Activated T-cell treated with anti-CD3 and anti-CD28 coated beads for 4 hours (primary cell): ENCODE data around the gene NSMCE4A.
"Not testable (repeated sequence)": the region's sequence is repeated elsewhere in the genome, so short reads cannot be mapped to it uniquely, and the experiment has no call there.

Experiments used
- DNase-seq: peaks from one replicate; pipeline ENCODE4 v3.0.0-alpha.2; 2020

The NSMCE4A gene, protein sequence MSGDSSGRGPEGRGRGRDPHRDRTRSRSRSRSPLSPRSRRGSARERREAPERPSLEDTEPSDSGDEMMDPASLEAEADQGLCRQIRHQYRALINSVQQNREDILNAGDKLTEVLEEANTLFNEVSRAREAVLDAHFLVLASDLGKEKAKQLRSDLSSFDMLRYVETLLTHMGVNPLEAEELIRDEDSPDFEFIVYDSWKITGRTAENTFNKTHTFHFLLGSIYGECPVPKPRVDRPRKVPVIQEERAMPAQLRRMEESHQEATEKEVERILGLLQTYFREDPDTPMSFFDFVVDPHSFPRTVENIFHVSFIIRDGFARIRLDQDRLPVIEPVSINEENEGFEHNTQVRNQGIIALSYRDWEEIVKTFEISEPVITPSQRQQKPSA

DNA sequence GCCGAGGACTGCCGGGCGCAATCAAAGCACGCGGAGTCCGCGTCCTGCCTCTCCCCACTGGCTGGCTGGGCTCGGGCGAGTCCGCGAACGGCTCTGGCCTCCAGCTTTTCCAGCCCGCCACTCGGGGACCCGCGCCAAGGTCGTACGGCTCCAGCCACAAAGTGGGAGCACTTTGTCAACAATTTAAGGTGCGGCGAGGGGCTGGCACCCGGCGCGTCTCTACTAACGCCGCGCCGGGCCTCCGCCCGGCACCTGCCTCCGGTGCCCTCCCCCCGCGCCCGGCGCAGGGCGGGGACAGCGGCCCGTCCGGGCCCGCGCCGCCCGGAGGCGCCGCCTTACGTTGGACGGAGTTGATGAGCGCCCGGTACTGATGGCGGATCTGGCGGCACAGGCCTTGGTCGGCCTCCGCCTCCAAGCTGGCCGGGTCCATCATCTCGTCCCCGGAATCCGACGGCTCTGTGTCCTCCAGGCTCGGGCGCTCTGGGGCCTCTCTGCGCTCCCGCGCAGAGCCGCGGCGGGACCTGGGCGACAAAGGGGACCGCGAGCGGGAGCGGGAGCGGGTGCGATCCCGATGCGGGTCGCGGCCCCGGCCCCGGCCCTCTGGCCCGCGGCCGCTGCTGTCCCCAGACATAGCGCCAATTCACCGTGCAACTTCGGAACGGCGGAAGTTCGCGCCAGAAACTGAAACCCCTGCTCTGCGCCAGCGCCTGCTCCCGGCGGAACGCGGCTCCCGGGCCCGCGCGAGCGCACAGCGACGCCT, at the start of gene NSMCE4A:
TSS of gene NSMCE4A (minus strand) at position 683 of the 760 bp plus-strand sequence. CDS start at position 631, 52 bp downstream.
- DNase-seq = peak; percentile 58

DNA sequence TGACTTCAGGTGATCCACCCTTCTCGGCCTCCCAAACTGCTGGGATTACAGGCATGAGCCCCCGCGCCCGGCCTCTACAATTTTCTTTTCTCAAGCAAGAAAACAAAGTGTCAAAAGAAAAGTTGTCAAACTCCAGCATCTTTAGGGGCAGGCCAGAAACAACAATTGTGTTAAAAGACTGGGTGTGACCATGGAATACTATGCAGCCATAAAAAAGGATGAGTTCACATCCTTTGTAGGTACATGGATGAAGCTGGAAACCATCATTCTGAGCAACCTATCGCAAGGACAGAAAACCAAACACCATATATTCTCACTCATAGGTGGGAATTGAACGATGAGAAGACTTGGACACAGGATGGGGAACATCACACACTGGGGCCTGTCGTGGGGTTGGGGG, 48.2 kb upstream of the NSMCE4A start:
- not testable (repeated sequence) for DNase-seq

DNA sequence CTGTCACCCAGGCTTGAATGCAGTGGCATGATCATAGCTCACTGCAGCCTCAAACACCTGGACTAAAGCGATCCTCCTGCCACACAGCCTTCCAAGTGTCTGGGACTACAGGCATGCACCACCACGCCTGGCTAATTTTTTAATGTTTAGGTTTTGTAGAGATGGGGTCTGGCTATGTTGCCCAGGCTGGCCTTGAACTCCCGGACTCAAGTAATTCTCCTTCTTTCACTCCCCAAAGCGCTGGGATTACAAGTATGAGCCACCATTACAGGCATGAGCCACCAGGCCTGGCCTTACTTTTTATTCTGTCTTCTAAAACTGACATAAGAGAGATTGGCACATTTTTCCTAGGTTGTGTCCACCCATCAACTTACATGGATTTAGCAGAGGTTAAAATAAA, 47.3 kb upstream of the NSMCE4A start:
- no peak for DNase-seq

DNA sequence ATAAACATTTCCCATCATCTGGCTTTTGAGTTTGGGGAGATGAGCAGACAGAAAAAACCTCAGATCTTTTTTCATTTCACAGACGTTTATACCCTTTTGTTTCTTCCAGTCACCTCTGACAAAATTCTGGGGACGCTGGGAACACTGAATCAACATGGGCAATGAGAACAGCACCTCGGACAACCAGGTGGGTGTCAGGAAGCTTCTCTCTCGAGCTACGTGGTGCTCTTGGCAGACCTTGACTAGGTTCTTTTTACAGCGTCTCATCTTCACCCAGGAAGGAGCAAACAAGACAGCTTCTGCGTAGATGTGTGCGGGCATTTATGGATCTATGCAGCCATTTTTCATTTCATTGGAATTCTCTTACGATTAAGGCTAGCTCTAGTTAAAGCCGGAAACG, 46.8 kb upstream of the NSMCE4A start:
- DNase-seq = no peak

DNA sequence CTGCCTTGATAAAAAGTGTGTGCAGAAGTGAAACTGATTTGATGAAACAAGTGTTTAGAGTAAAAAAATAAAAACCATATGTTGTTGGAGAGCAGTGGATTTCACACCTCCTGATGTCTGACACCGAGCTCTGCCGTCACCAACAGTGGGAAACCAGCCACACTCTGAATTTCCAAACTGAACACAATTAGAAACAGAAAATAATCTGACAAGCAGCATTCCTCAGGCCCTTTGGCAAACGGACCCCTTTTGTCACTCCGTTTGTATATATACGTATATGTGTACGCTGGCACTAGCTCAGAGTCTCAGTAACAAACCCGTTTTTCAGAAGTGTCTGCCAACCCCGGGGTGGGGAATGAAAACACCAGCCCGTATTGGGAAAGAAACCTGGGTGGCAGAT, 46.4 kb upstream of the NSMCE4A start:
- DNase-seq = no peak

DNA sequence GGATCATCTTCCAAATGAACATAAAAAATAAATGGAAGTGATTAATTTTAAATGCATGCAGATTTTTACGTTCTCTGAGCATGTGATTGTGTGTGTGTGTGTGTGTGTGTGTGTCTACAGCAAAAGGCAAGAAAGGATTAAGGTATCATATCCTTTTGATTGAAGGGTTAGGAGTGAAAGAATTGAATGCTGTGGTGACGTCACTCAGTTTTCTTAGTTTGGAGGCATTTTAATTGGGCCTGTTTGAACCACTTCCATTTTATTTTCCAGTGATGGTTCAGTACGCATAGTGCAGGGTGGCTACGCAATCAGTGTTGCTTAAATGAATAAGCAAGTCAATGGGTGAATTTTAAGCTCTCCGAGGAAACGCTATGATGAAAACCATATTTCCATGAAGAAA, 45.2 kb upstream of the NSMCE4A start:
- DNase-seq = no peak

DNA sequence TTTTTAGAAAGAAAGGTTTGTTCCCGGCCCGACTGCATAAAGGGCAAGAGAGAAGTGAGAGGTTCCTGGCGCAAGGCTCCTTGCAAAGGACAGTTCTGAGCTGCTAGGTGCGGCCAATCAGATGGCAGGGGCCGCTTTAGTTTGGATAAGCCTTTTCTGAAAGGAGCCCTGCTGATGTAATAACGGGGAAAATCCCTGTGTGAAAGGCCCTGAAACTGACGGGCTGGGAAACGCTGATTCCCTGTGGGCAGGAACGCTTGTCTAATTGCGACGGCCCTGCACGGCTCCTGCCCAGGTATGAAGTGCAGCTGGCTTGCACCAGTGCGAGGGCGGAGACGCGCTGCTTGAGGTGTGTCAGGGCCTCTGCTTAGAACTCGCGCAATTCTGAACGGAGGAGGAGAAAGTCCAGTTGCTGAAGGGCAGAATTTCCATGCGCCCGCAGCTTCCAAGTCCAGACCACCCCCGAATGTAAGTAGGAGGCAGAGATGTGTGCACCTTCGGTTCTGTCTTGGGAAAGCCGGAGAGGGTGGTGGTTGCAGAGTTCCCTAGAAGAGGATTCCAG, 44.5 kb upstream of the NSMCE4A start:
- DNase-seq = no peak

DNA sequence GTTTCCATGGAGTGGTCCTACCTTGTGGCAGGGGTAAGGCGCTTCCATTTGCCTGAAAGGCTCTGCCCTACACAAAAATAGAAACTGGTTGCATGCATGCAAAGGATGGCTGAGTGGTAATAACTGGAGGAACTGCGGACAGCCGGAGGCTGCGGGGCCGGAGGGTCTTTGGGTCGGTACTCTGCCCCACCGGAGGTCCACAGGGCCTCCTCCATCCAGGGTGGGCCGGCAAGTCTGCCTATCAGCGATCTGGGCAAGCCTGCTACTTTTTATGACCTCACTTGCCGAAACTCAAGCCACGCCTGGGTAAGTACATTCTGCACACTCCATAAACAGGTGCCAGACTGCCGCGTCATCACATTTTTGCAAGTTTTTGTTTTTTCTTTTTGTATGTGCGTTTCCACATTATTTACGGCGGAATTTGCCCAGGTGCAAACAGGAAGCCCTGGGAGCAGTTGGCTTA, 44.0 kb upstream of the NSMCE4A start:
- DNase-seq = no peak

DNA sequence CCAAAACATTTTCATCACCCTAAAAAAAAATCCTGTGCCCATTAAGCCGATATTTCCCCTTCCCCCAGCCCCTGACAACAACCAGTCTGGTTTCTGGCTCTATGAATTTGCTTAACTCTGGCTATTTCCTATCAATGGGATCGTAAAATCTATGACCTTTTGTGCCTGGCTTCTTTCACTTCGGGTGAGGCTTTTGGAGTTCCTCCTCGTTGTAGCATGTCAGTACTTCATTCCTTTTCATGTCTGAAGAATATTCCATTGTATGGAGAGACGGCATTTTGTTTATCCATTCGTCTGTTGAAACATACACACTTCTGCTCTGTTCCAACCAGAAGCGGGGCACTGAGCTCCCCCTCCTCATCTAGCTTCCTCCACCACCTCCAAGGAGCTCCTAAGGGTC, 43.5 kb upstream of the NSMCE4A start:
- DNase-seq = no peak

DNA sequence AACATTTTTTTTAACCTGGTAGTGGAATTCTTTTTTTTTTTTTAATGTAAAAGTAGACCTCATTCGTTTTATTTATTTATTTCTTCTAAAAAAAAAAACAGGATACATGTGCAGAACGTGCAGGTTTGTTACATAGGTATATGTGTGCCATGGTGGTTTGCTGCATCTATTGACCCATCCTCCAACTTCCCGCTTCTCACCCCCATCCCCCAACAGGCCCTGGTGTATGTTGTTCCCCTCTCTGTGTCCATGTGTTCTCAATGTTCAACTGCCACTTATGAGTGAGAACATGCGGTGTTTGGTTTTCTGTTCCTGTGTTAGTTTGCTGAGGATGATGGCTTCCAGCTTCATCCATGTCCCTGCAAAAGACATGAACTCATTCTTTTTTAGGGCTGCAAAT, 42.9 kb upstream of the NSMCE4A start:
- DNase-seq = not testable (repeated sequence)

DNA sequence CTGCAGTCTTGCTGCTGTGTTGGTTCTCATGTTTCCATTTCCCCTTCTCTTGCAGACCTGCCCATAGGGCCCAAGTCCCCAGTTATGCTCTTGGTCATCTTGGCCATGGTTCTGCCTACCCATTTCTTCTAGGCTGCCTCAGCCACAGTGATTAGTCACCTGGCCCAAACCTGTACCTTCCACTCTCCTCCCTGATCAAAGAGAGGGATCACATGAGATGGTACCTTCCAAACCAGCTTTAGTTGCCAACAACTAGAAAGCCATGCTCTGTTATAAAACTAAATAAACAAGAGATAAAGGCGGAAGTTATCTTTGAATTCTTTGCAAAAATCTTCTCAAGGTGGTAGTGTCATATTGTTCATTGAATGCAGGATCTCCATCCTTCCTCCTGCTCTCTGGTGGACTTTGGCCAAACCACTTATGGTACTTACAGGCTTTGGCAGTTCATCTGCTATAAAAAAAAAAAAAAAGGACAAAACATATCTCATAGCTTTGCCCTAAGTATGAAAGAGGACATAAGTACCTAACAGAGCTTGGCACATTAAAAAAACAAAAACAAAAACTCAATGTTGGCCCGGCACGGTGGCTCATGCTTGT, 39.7 kb upstream of the NSMCE4A start:
- DNase-seq = no peak

DNA sequence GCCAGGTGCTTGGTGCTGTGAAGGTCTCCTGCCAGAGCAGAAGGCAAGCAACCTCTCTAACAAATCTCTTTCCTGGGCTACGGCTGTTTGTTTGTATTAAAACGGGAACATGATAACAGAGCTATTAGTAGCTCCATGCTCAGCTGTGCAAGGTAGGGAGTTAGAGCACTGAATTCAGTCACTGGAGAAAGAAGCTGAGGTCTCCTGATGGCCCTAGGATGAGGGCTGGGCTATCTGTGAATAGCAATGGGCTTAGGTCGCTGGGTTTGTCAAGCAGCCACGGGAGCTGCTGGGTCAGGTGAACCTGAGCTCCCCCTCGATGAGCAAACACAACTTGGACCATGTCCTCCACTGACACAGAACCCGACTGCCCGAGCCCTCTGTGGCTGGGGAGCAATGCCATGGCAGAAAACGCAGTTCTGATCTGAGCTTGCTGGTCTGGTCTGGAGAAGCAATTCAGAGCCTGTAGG, 38.3 kb upstream of the NSMCE4A start:
- no peak for DNase-seq

DNA sequence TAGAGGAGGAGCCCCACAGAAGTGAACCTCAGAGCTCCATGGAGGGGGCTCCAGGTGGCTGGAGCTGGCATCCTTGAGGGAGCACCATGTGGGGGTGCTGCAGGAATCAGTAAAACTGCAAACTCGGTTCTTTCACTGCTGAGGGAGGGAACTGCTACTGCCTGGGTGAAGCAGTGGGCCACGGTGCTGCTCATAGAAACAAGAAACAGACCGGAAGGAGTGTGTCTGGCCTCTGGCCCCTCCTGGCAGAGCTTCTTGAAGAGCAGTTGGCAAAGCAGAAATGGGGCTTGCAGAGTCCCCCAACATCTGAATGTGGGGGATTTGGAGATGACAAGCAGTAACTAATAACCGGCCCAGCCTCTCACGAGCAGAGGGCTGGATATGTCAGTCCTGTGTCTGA, 37.7 kb upstream of the NSMCE4A start:
- no peak for DNase-seq

DNA sequence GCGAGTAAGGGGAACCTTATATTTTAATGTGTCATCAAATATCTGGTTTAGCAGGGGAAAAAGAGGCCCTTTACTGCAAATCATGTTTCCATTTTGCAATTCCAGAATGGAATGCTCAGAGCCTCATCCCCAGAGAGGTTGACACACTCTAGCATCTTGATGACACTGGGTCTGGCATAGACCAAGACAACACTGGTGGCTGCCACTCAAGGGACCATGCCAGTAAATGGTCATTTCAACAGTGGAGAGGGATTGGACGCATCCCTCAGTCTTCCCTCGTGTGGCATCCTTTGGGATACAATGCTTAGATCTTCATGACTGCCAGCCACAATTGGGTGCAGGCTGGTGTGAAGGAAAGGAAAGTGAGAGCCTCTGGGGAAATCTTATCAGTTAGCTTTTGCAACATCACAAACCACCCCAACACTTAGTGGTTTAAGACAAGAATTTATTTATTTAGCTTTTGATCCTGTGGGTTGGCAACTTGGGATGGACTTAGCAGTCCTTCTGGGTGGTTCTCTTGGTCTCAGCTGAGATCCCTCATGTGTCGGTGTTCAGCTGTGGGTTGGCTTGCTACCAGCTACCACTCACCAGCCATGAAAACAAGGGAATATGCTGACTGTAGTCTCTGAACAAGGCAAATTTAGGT, 35.5 kb upstream of the NSMCE4A start:
- no peak for DNase-seq

DNA sequence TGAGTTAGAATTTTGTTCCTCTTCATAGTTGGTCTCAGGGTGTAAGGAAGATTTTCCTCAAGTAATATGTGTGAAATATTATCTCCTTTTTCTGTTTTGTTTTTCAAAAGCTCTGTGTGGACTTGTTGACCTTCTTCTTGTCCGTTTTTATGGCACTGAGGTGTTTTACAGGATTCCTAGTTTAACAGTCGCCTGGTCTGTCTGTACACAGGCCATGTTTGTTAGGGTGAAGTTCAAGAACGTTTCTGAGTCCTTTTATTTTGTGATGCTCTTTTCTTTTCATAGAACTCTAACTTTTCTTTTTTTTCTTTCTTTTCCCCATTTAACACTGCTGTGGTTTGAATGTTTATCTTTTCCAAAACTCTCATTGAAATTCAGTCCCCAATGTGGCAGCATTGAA, 32.4 kb upstream of the NSMCE4A start:
- no peak for DNase-seq

DNA sequence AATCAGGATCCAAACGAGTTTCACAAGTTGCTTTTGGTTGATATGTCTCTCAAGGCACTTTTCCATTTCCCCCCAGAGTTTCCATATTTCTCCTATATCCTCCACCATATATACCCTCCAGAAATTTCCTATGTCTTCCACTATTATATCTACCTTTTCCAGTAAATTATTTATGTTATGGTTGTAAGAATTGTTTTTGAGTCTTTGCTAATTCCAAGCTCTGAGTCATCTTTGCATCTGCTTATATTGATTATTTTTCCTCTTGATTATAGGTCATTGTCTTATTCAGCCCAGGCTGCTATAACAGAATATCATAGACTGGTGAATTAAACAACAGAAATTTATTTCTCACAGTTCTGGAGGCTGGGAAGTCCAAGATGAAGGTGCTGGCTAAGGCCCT, 26.7 kb upstream of the NSMCE4A start:
- no peak for DNase-seq

DNA sequence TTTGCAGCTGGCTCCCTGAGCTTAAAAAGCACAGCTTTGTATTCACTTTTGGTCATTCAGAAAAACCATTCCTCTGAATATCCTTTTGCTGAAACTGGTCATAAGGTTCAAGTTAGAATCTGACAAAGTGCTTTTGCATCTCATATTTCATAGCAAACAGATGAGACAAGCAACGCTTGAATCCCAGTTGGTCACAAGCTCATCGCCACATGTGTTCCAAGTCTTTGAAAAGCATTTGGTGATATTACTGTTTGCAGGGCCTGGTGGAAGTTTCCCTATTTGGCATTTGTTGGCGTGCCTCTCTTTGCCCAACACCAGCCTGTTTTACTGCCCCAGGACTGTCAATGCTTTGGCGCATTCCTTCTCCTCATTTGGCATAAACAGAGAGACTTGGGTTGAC, 24.3 kb upstream of the NSMCE4A start:
- DNase-seq = no peak

DNA sequence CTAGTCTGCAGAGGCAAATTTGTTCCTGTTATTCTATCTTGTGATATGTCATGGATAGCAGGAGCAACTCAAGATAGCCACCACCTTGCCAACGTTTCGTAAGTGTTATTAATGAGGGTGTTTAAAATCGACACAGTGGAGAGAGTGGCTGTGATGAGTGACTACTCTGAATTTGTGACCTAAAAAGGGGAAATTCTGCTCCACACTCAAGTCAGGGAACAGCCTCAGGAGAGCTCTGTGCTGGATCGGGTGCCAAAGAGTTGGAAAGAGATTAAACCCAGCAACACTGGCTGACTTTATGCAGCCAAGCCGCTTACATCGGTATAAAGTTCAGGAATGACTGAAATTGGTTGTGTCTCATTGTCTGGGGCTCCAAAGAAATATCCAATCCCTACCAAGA, 23.4 kb upstream of the NSMCE4A start:
- no peak for DNase-seq

DNA sequence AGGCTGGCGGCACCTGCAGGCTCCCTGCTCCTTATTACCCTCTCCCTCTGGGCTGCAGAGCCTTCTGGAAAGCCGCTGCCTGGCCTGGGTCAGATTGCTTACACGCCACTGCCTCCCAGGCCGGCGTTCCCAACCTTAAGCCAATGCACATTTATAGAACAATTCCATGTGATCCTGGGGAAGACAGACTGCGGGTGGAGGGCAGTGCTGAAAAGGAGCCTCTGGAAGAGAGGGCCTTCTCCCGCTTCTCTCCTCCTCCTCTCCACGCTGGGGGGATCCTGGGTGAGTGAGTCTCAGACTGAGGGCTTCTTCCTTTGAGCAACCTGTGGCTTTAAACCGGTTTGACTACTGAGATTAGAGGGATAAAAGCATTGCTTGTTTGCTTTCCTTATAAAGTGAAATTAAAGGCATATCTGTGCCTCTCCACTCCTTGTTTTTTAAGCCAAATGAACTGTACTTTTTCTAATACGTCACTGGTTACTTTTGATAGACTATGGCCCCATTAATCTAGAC, 19.5 kb upstream of the NSMCE4A start:
- DNase-seq = no peak

DNA sequence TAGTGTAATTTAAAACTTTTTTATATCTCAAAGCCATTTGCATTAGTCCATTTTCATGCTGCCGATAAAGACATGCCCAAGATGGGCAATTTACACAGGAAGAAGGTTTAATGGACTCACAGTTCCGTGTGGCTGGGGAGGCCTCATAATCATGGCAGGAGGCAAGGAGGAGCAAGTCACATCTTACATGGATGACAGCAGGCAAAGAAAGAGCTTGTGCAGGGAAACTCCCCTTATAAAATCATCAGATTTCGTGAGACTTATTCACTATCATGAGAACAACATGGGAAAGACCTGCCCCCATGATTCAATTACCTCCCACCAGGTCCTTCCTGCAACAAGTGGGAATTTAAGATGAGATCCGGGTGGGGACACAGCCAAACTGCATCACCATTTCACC, 16.7 kb upstream of the NSMCE4A start:
- DNase-seq = not testable (repeated sequence)

DNA sequence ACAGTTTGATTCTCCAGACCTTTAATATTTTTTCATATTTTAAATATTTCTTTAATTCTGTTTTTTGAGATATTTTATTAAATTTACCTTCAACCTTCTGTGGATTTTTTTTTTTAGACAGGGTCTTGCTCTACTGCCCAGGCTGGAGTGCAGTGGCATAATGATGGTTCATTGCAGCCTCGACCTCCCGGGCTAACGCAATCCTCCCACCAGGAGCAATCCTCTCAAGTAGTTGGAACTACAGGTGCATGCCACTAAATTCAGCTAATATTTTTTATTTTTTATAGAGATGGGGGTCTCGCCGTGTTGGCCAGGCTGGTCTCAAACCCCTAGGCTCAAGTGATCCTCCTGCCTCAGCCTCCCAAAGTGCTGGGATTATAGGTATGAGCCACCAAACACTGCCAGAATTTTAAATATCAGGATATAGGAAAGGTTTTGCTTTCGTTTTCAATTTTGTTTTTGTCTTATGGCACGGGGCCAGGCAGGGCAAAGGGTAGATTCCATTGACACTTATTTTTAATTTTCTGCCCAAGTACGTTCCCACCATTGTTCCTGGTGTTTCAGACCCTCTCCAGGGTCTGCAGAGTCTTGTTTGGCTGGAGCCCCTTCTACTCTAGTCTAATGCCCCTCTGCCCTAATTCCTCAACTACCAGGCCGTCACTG, 15.1 kb upstream of the NSMCE4A start:
- DNase-seq = no peak
